Kidney (tissue), 14 donors: Measurements from ENCODE around the gene PRKCE. TPM values are rescaled to one million over a fixed set of nuclear protein-coding genes. Genes with fewer than 3 reads are reported as not detected.
A peak's percentile ranks its signal among the peaks of the same experiment; 100 is the strongest.

Experiments used
- DNase-seq, 5 donors: peaks; one replicate each; pipeline ENCODE4 v3.0.0-alpha.2; 2013 to 2020
- FAIRE-seq: peaks from 2 replicates; lab custom pipeline; 2012; peaks lifted over from hg19 to GRCh38; lab: Jason Lieb, UNC
- H3K27ac ChIP-seq, 2 donors: one replicate each; pipeline ENCODE4 v1.7.0; 2013; ENCODE audit warnings: low read depth in 2 of 2, low read length in 2 of 2, inconsistent platforms in 1 of 2
- H3K27me3 ChIP-seq: one replicate; pipeline ENCODE4 v1.7.1; 2013; ENCODE audit warnings: low read length, inconsistent platforms; ENCODE audit not compliant: control insufficient read depth, insufficient read depth
- H3K36me3 ChIP-seq, 3 donors: one replicate each; pipeline versions ENCODE4 v1.7.0 to v1.7.1; 2013; ENCODE audit warnings: low read length in 3 of 3, control low read depth in 1 of 3, inconsistent platforms in 1 of 3; ENCODE audit not compliant: insufficient read depth in 3 of 3, control insufficient read depth in 2 of 3
- H3K4me1 ChIP-seq, 3 donors: one replicate each; pipeline versions ENCODE4 v1.7.0 to v1.7.1; 2013; ENCODE audit warnings: low read length in 3 of 3, inconsistent platforms in 1 of 3, low read depth in 1 of 3; ENCODE audit not compliant: control insufficient read depth in 2 of 3, insufficient read depth in 2 of 3
- H3K4me3 ChIP-seq, 3 donors: one replicate each; pipeline versions ENCODE4 v1.7.0 to v1.8.1; 2013; ENCODE audit warnings: low read length in 3 of 3, control low read depth in 1 of 3, inconsistent platforms in 1 of 3
- H3K9ac ChIP-seq, 3 donors: one replicate each; pipeline versions ENCODE4 v1.7.0 to v1.7.1; 2013; ENCODE audit warnings: low read length in 3 of 3, control low read depth in 1 of 3, inconsistent platforms in 1 of 3
- H3K9me3 ChIP-seq, 3 donors: one replicate each; pipeline versions ENCODE4 v1.7.0 to v1.7.1; 2013; ENCODE audit warnings: low read length in 3 of 3, control low read depth in 1 of 3, inconsistent platforms in 1 of 3; ENCODE audit not compliant: control insufficient read depth in 2 of 3, insufficient read depth in 1 of 3
- CTCF ChIP-seq: IDR thresholded peaks from 3 replicates; pipeline ENCODE4 v1.5.1; 2012; ENCODE audit warnings: mild to moderate bottlenecking, moderate library complexity, borderline replicate concordance; ENCODE audit not compliant: insufficient read depth; ENCODE audit errors: extremely low read depth
- intact Hi-C: fragments of 100-400 bp; cut with DNase I; formaldehyde crosslinking; loops from one replicate; pipeline ENCODE4 v1.11.1; 2022
- polyA plus RNA-seq: library from polyadenylated mRNA; stranded (reverse); fragments of 350-450 nt; fragmentation: Illumina TruSeq; extraction: RNeasy Lipid Tissue Mini Kit (QIAGEN cat#74804); gene quantifications from one replicate; pipeline ENCODE4 v1.2.3, GENCODE V29; 2014; ENCODE audit warnings: low read depth, low replicate concordance; ENCODE audit not compliant: insufficient read depth
- total RNA-seq: library from RNA; stranded (reverse); fragmentation: NEBNext Ultra II Directional; extraction: Animal tissue kit (Norgen Biotek cat#: 25700); gene quantifications from one replicate; pipeline ENCODE4 v1.2.1, GENCODE V29; 2021
- donor health status: control.
- donor health status: control.
- donor health status: control.
- donor health status: control.
- donor health status: control.
- donor health status: DM: yes; HTN: yes; CAD: no.
- donor health status: Normal renal cell carcinoma (clear cell type).

Gene PRKCE
- total and polyA plus RNA-seq, 2 donors from 2014 or later, result 11.1 to 27.3 TPM

DNA sequence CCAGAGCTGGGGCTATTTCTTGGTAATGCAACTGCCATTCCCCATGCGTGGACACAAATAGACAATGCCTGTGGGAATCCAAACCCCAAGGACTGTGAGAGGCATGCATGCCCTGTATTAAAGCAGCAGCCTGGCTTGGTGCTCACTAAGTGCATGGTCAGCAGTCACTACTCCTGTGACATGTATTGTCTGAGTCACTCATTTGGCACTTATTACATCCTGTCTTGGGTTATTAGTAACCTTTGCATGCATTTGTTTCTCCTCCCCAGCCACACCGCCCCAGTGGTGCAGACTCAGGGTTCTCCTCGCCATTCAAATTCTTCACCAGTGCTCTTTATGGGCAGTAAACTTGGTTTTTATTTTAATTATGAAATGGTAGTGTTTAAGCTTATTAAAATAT lies 30.2 kb downstream of the PRKCE start:
- H3K27me3 ChIP-seq, result no peaks in the 10 kb centered on the region
- no peak for TF ChIP-seq CTCF
- DNase-seq (peak in 1 of 5 donors; percentile 41), FAIRE-seq (no peak)
- no peak overlapping the region for H3K27ac ChIP-seq
- H3K4me3 ChIP-seq, result no peak overlapping the region
- peaks cover 0 to 7% (median 6%) of the 10 kb centered on the region in 3 donors for H3K4me1 ChIP-seq
- H3K36me3 ChIP-seq, result no peaks in the 10 kb centered on the region
- no peak overlapping the region for H3K9ac ChIP-seq
- H3K9me3 ChIP-seq, result no peaks in the 10 kb centered on the region
- intact Hi-C loops, result no loop called here

- no peak for TF ChIP-seq CTCF
- Histone ChIP-seq H3K4me3 (no peak overlapping the region), H3K27ac (no peak overlapping the region), H3K27me3 (no peaks in the 10 kb centered on the region), H3K36me3 (no peaks in the 10 kb centered on the region), H3K9me3 (no peaks in the 10 kb centered on the region), H3K9ac (no peak overlapping the region), H3K4me1 (peaks cover 0 to 6% (median 4%) of the 10 kb centered on the region in 3 donors)
- no peak for DNase-seq
- intact Hi-C loops, result no loop called here
- no peak for FAIRE-seq
These were observed 31.8 kb downstream of the PRKCE start for GRCh38 chr2:45683292-45683691.

GRCh38 chr2:45684756-45685155 lies 33.3 kb downstream of the PRKCE start:
- no peaks in the 10 kb centered on the region for H3K36me3 ChIP-seq
- H3K9ac ChIP-seq, result no peak overlapping the region
- H3K4me1 ChIP-seq, result peaks cover 0 to 10% (median 4%) of the 10 kb centered on the region in 3 donors
- FAIRE-seq (no peak), DNase-seq (no peak)
- TF ChIP-seq CTCF, result no peak
- H3K9me3 ChIP-seq, result no peaks in the 10 kb centered on the region
- no peak overlapping the region for H3K4me3 ChIP-seq
- intact Hi-C loops, result no loop called here
- H3K27me3 ChIP-seq, result no peaks in the 10 kb centered on the region
- H3K27ac ChIP-seq, result no peak overlapping the region

GRCh38 chr2:45685260-45685659 lies 33.8 kb downstream of the PRKCE start:
- H3K9ac ChIP-seq, result no peak overlapping the region
- no peak overlapping the region for H3K27ac ChIP-seq
- intact Hi-C loops, result no loop called here
- FAIRE-seq (no peak), DNase-seq (no peak)
- H3K4me1 ChIP-seq, result peaks cover 0 to 15% (median 2%) of the 10 kb centered on the region in 3 donors
- no peaks in the 10 kb centered on the region for H3K27me3 ChIP-seq
- no peaks in the 10 kb centered on the region for H3K9me3 ChIP-seq
- no peaks in the 10 kb centered on the region for H3K36me3 ChIP-seq
- TF ChIP-seq CTCF, result no peak
- no peak overlapping the region for H3K4me3 ChIP-seq
